CD14-positive monocyte (primary cell): Measurements from ENCODE around the gene HERPUD2. TPM values are rescaled to one million over a fixed set of nuclear protein-coding genes. Genes with fewer than 3 reads are reported as not detected.
A peak's percentile ranks its signal among the peaks of the same experiment; 100 is the strongest.

Source experiments
- DNase-seq, 3 donors: peaks; one replicate each; pipeline ENCODE4 v3.0.0-alpha.2; 2011 to 2022
- H2AFZ ChIP-seq: 2 replicates; pipeline ENCODE4 v1.6.0; 2012; ENCODE audit warnings: mild to moderate bottlenecking, low read depth, low read length, inconsistent platforms; ENCODE audit not compliant: insufficient read depth, poor library complexity, severe bottlenecking
- H3K27ac ChIP-seq, 2 donors: 1 replicate in 1 of 2; 2 replicates in 1 of 2; pipeline ENCODE4 v1.5.1; 2012 to 2013; ENCODE audit warnings: low read length in 2 of 2, control low read depth in 1 of 2, inconsistent platforms in 1 of 2, low read depth in 1 of 2, mild to moderate bottlenecking in 1 of 2
- H3K27me3 ChIP-seq, 2 donors: one replicate each; pipeline versions ENCODE4 v1.6.0 to v1.6.1; 2011 to 2013; ENCODE audit warnings: low read length in 2 of 2; ENCODE audit not compliant: control insufficient read depth in 2 of 2, insufficient read depth in 2 of 2
- H3K36me3 ChIP-seq, 2 donors: replicated peaks in 1 of 2; 1 replicate in 1 of 2; 2 replicates in 1 of 2; pipeline versions ENCODE4 v1.5.1 to v1.6.1; 2012 to 2013; ENCODE audit warnings: low read length in 2 of 2, control low read depth in 1 of 2, inconsistent platforms in 1 of 2, mild to moderate bottlenecking in 1 of 2; ENCODE audit not compliant: insufficient read depth in 2 of 2, control insufficient read depth in 1 of 2
- H3K4me1 ChIP-seq, 2 donors: 1 replicate in 1 of 2; 2 replicates in 1 of 2; pipeline versions ENCODE4 v1.5.1 to v1.6.1; 2012 to 2013; ENCODE audit warnings: low read length in 2 of 2, control low read depth in 1 of 2, inconsistent platforms in 1 of 2, mild to moderate bottlenecking in 1 of 2, moderate library complexity in 1 of 2; ENCODE audit not compliant: insufficient read depth in 2 of 2, control insufficient read depth in 1 of 2
- H3K4me2 ChIP-seq: replicated peaks from 2 replicates; pipeline ENCODE3; 2012; ENCODE audit warnings: low read length, moderate library complexity, mild to moderate bottlenecking; ENCODE audit not compliant: poor library complexity, severe bottlenecking; ENCODE audit errors: extremely low read depth
- H3K4me3 ChIP-seq, 3 experiments: fragments of 200-600 bp in 1 of 3; sonication (generic) in 1 of 3; replicated peaks in 1 of 3; 1 replicate in 2 of 3; 2 replicates in 1 of 3; pipeline ENCODE4 v1.5.1; 2011 to 2013; ENCODE audit warnings: low read length in 3 of 3, mild to moderate bottlenecking in 3 of 3, control low read depth in 2 of 3, low read depth in 2 of 3, inconsistent platforms in 1 of 3, moderate library complexity in 1 of 3
- H3K79me2 ChIP-seq: 2 replicates; pipeline ENCODE4 v1.6.0; 2012; ENCODE audit warnings: mild to moderate bottlenecking, control low read depth, inconsistent platforms, low read length, moderate library complexity; ENCODE audit not compliant: insufficient read depth
- H3K9ac ChIP-seq: 2 replicates; pipeline ENCODE4 v1.6.0; 2017; ENCODE audit warnings: low read length, mild to moderate bottlenecking; ENCODE audit not compliant: insufficient read depth, poor library complexity, severe bottlenecking
- H3K9me3 ChIP-seq, 2 donors: replicated peaks in 1 of 2; 1 replicate in 1 of 2; 2 replicates in 1 of 2; pipeline versions ENCODE4 v1.5.1 to v1.6.1; 2012 to 2013; ENCODE audit warnings: low read length in 2 of 2, control low read depth in 1 of 2; ENCODE audit not compliant: control insufficient read depth in 1 of 2, insufficient read depth in 1 of 2
- H4K20me1 ChIP-seq: 2 replicates; pipeline ENCODE4 v1.6.0; 2012; ENCODE audit warnings: mild to moderate bottlenecking, low read length, control low read depth, moderate library complexity; ENCODE audit not compliant: insufficient read depth
- H3K27ac Mint-ChIP-seq, 7 donors: one replicate each; pipeline ENCODE4 v1.8.0; 2020; ENCODE audit warnings: mild to moderate bottlenecking in 7 of 7, mixed read lengths in 7 of 7, moderate library complexity in 6 of 7, inconsistent platforms in 2 of 7
- H3K27me3 Mint-ChIP-seq, 3 donors: one replicate each; pipeline ENCODE4 v1.8.0; 2021 to 2022; ENCODE audit warnings: low read depth in 3 of 3, mild to moderate bottlenecking in 3 of 3, mixed read lengths in 3 of 3, moderate library complexity in 3 of 3, inconsistent platforms in 1 of 3
- H3K36me3 Mint-ChIP-seq, 2 donors: one replicate each; pipeline ENCODE4 v1.8.0; 2020; ENCODE audit warnings: mixed read lengths in 2 of 2, inconsistent platforms in 1 of 2, mild to moderate bottlenecking in 1 of 2
- H3K4me1 Mint-ChIP-seq: one replicate; pipeline ENCODE4 v1.8.0; 2020; ENCODE audit warnings: mild to moderate bottlenecking, mixed read lengths
- H3K4me3 Mint-ChIP-seq, 2 donors: one replicate each; pipeline ENCODE4 v1.8.0; 2020; ENCODE audit warnings: mild to moderate bottlenecking in 2 of 2, mixed read lengths in 2 of 2, moderate library complexity in 1 of 2
- H3K9me3 Mint-ChIP-seq, 7 donors: one replicate each; pipeline ENCODE4 v1.8.0; 2020 to 2022; ENCODE audit warnings: mixed read lengths in 7 of 7, mild to moderate bottlenecking in 6 of 7, moderate library complexity in 6 of 7, inconsistent platforms in 2 of 7
- WGBS: methylation state at CpG from one replicate; pipeline ENCODE4 v1.1.5; 2013; ENCODE audit warnings: missing lambda C conversion rate; ENCODE audit not compliant: insufficient coverage; 5-methylcytosine and 5-hydroxymethylcytosine counted together
- intact Hi-C, 2 donors: fragments of 100-400 bp; cut with micrococcal nuclease; formaldehyde crosslinking; loops; one replicate each; pipeline versions ENCODE4 v1.15.0 to v1.15.1; 2023
- polyA plus RNA-seq, 3 donors: library from polyadenylated mRNA; depleted of rRNA in 1 of 3; unstranded in 2 of 3; stranded (reverse) in 1 of 3; fragments of 300-500 nt in 2 of 3; fragments of >200 nt in 1 of 3; fragmentation: Illumina TruSeq in 2 of 3; gene quantifications; 1 replicate in 2 of 3; 2 replicates in 1 of 3; pipeline ENCODE4 v1.2.3, GENCODE V29; 2012 to 2021
- TF ChIP-seq, protein P1 (sequence below): fragments of 200-600 bp; IDR thresholded peaks from one replicate; pipeline ENCODE4 v1.8.0; 2022; ENCODE audit warnings: antibody characterized with exemption, mild to moderate bottlenecking

The HERPUD2 gene
- polyA plus RNA-seq, 3 donors = 36.1 to 40.9 (median 36.4) TPM

DNA sequence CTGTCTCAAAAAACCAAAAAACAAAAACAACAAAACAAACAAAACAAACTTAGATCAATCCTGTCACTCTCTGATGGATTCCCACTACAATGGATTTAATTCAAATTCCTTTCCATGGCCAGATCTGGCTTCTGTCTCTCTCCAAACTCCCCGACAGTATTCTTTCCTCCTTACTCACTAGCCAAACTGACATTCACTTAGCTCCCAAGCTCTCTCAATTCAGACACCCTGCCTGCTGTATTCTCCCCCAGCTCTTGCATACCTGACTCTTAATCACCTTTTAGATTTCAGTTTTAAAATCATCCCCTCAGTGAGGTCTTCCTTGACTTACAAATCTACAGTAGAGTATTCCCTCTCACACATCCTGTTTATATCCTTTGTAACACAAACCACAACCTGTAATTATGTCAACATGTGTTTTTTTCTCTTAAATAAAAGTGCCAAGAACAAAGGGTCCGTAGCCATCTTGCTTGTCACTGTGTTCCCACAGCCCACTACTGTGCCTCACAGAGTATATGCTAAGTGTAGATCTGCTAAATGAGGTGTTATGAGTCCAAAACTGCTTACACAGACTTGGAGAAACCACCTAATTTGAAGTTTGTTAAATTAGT is 14.4 kb downstream of the HERPUD2 start:
- Histone ChIP-seq H3K4me3 (no peak overlapping the region), H4K20me1 (peaks cover 91% of the 10 kb centered on the region), H3K9ac (no peak overlapping the region), H3K79me2 (peaks cover 89% of the 10 kb centered on the region), H3K4me1 (peaks cover 0 to 5% of the 10 kb centered on the region in 2 donors), H3K36me3 (peaks cover 3 to 9% of the 10 kb centered on the region in 2 donors), H3K9me3 (no peaks in the 10 kb centered on the region), H3K27ac (no peak overlapping the region), H3K4me2 (no peak overlapping the region), H2AFZ (no peak overlapping the region), H3K27me3 (no peaks in the 10 kb centered on the region)
- intact Hi-C loops = no loop called here
- Mint-ChIP-seq H3K27me3 (no peaks in the 10 kb centered on the region), H3K27ac (peak overlapping the region in 1 of 7 donors; percentile 42), H3K4me3 (no peak overlapping the region), H3K36me3 (peaks cover 21 to 26% of the 10 kb centered on the region in 2 donors), H3K4me1 (peaks cover 35% of the 10 kb centered on the region), H3K9me3 (peaks cover 0 to 4% (median under 1%) of the 10 kb centered on the region in 7 donors)
- no peak for DNase-seq
- TF ChIP-seq, protein P1, sequence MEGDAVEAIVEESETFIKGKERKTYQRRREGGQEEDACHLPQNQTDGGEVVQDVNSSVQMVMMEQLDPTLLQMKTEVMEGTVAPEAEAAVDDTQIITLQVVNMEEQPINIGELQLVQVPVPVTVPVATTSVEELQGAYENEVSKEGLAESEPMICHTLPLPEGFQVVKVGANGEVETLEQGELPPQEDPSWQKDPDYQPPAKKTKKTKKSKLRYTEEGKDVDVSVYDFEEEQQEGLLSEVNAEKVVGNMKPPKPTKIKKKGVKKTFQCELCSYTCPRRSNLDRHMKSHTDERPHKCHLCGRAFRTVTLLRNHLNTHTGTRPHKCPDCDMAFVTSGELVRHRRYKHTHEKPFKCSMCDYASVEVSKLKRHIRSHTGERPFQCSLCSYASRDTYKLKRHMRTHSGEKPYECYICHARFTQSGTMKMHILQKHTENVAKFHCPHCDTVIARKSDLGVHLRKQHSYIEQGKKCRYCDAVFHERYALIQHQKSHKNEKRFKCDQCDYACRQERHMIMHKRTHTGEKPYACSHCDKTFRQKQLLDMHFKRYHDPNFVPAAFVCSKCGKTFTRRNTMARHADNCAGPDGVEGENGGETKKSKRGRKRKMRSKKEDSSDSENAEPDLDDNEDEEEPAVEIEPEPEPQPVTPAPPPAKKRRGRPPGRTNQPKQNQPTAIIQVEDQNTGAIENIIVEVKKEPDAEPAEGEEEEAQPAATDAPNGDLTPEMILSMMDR = no peak
- WGBS = 100% methylated on average over 1 of the region's 2 CpGs

DNA sequence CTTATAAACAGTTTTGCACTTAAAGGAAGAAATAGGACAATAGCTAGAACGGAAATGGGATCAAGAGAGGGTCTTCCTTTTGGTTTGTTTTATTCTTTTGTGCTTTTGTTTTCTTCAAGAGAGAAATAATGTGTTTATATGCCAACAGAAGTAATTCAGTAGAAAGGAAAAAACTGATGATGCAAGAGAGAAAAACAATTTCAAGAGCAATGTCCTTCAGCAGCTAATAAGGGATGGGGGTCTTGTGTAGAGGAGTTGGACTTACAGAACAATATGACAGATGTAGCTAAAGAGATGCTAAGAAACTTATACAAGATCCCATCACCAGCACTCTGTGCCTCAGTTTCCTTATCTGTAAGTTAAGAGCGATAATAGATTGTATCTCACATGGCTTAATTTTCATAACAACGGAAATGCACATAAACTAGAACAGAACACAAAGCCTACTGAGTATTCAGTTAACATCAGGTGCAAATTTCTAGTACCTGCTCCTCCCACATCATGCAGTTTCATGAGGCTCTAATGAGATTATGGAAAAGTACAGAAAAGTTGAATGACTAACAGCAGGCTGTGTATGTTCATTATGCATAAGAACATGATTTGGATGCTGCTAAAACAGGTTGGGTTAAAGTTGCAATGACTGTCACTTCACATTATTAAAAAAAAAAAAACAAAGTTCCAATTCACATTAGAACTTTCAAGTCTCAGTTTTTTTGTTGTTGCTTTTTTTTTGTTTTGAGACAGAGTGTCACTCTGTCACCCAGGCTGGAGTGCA is 17.2 kb downstream of the HERPUD2 start:
- Mint-ChIP-seq H3K4me3 (no peak overlapping the region), H3K27ac (no peak overlapping the region), H3K4me1 (peaks cover 29% of the 10 kb centered on the region), H3K9me3 (no peaks in the 10 kb centered on the region), H3K36me3 (peaks cover 12 to 18% of the 10 kb centered on the region in 2 donors), H3K27me3 (no peaks in the 10 kb centered on the region)
- H4K20me1 ChIP-seq = peaks cover 97% of the 10 kb centered on the region
- no peak overlapping the region for H3K4me2 ChIP-seq
- H3K4me3 ChIP-seq = no peak overlapping the region
- H2AFZ ChIP-seq = no peak overlapping the region
- no peaks in the 10 kb centered on the region for H3K27me3 ChIP-seq
- no peaks in the 10 kb centered on the region for H3K9me3 ChIP-seq
- peaks cover 0 to 5% of the 10 kb centered on the region in 2 donors for H3K36me3 ChIP-seq
- intact Hi-C loops = no loop called here
- peaks cover 79% of the 10 kb centered on the region for H3K79me2 ChIP-seq
- no peak for DNase-seq
- no CpG with 5 or more reads among the region's 3 CpGs for WGBS
- no peak overlapping the region for H3K27ac ChIP-seq
- H3K4me1 ChIP-seq = peaks cover 0 to 5% of the 10 kb centered on the region in 2 donors
- H3K9ac ChIP-seq = no peak overlapping the region
- TF ChIP-seq, protein P1 = no peak
